ENCODE results near the gene ZNF678. TPM values are rescaled to one million over a fixed set of nuclear protein-coding genes. Genes with fewer than 3 reads are reported as not detected.
"Not testable (repeated sequence)": the region's sequence is repeated elsewhere in the genome, so short reads cannot be mapped to it uniquely, and the experiment has no call there.

ZNF678 gene
- total RNA-seq, 1 donor from 2014 or later = 4.6 TPM

DNA sequence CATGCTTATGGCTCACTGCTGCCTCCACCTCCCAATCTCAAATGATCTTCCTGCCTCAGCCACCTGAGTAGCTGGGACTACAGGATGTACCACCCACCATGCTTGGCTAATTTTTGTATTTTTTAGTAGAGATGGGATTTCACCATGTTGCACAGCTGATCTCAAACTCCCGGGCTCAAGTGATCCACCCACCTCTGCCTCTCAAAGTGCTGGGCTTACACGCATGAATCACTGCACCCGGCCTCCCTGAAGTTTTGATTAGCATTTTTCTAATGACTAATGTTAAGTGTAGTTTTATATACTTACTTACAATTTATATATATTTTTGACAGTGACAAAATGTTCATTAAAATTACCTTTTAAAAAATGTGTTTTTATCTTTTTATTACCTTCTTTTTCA lies 41.1 kb downstream of the ZNF678 start:
- no peak overlapping the region for H3K27ac Mint-ChIP-seq (ENCODE audit: unreplicated experiment)
- H3K9me3 Mint-ChIP-seq (ENCODE audit: low read depth) = peaks cover 11% of the 10 kb centered on the region
- no peak for DNase-seq (ENCODE audit: low spot score)
- TF ChIP-seq, protein P1, sequence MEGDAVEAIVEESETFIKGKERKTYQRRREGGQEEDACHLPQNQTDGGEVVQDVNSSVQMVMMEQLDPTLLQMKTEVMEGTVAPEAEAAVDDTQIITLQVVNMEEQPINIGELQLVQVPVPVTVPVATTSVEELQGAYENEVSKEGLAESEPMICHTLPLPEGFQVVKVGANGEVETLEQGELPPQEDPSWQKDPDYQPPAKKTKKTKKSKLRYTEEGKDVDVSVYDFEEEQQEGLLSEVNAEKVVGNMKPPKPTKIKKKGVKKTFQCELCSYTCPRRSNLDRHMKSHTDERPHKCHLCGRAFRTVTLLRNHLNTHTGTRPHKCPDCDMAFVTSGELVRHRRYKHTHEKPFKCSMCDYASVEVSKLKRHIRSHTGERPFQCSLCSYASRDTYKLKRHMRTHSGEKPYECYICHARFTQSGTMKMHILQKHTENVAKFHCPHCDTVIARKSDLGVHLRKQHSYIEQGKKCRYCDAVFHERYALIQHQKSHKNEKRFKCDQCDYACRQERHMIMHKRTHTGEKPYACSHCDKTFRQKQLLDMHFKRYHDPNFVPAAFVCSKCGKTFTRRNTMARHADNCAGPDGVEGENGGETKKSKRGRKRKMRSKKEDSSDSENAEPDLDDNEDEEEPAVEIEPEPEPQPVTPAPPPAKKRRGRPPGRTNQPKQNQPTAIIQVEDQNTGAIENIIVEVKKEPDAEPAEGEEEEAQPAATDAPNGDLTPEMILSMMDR (IDR thresholded peaks at IDR 0.05) = no peak
- peaks cover 5% of the 10 kb centered on the region for H3K4me1 Mint-ChIP-seq (ENCODE audit: low read depth)
- no peaks in the 10 kb centered on the region for H3K27me3 Mint-ChIP-seq (ENCODE audit: low read depth)
- H3K36me3 Mint-ChIP-seq (ENCODE audit: low read depth) = no peaks in the 10 kb centered on the region
- H3K4me3 Mint-ChIP-seq (ENCODE audit: unreplicated experiment) = no peak overlapping the region

DNA sequence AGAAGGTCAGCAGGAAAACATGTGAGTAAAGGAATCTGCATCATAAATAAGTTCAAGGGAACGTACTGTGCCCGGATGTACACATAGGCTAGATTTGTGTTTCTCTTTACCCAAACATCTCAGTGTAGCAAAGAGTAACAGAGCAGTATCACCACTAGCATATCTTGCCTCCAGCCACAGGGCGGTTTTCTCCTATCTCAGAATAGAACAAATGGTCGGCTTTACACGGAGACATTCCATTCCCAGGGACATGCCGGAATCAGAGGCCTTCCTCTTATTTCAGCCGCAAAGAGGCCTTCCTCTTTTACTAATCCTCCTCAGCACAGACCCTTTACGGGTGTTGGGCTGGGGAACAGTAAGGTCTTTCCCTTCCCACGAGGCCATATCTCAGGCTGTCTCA lies 42.9 kb downstream of the ZNF678 start:
- H3K9me3 Mint-ChIP-seq (ENCODE audit: low read depth) = peaks cover 14% of the 10 kb centered on the region
- not testable (repeated sequence) for H3K36me3 Mint-ChIP-seq (ENCODE audit: low read depth); H3K27ac Mint-ChIP-seq (ENCODE audit: unreplicated experiment)

DNA sequence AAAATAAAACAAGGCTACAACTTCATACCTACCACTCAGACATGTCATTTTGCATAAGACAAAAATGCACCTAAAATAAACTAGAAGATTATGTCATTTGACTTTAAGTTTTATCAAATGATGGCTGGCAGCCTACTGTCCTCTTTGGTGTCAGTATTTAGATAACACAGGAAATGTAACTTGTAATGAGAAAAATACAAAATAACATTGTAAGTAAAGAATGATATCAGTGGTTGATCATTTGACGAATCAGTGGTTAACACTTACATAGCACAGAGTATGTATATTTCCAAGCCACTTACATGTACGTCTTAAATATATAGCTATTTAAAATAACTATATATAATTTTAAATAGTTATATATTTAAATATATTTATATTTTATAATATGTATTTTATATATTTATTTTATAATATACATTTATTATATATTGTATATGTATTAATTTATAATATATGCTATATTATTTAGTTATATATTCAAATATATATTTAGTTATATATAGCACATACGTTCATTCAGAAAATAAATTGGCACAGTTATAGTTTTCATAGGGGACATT lies 44.1 kb downstream of the ZNF678 start:
- Mint-ChIP-seq H3K36me3 (ENCODE audit: low read depth) (peaks cover 6% of the 10 kb centered on the region), H3K4me3 (ENCODE audit: unreplicated experiment) (no peak overlapping the region), H3K27me3 (ENCODE audit: low read depth) (no peaks in the 10 kb centered on the region), H3K4me1 (ENCODE audit: low read depth) (peaks cover 5% of the 10 kb centered on the region), H3K27ac (ENCODE audit: unreplicated experiment) (no peak overlapping the region), H3K9me3 (ENCODE audit: low read depth) (peaks cover 17% of the 10 kb centered on the region)
- no peak for DNase-seq (ENCODE audit: low spot score)
- TF ChIP-seq, protein P1 (IDR thresholded peaks at IDR 0.05) = no peak

More for the DNA sequence above, 42.9 kb downstream of the ZNF678 start:
- not testable (repeated sequence) for H3K4me3 Mint-ChIP-seq (ENCODE audit: unreplicated experiment); H3K4me1 Mint-ChIP-seq (ENCODE audit: low read depth); DNase-seq (ENCODE audit: low spot score); H3K27me3 Mint-ChIP-seq (ENCODE audit: low read depth)

DNA sequence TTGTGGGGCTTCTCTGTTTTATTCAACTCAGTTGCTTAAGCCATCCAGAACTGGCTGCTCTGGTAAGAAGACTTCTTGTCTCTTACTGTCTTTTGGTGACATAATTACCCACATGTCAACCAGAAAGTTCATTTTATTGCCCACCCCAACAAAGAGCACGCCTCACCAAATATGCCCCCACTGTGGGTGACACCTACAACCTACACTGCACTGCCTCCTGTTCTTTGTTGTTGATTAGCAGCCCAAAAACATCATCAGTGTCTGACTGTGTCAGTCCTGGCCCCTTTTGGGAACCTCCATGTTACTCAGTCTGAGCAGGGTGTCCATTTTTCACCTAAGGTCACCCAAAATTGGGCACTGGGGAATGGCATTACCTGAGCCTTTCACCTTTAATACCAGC lies 49.3 kb downstream of the ZNF678 start:
- Mint-ChIP-seq H3K4me1 (ENCODE audit: low read depth) (no peaks in the 10 kb centered on the region), H3K27me3 (ENCODE audit: low read depth) (no peaks in the 10 kb centered on the region), H3K4me3 (ENCODE audit: unreplicated experiment) (no peak overlapping the region), H3K27ac (ENCODE audit: unreplicated experiment) (no peak overlapping the region), H3K36me3 (ENCODE audit: low read depth) (peaks cover 14% of the 10 kb centered on the region), H3K9me3 (ENCODE audit: low read depth) (peaks cover 24% of the 10 kb centered on the region)
- TF ChIP-seq, protein P1 (IDR thresholded peaks at IDR 0.05) = no peak
- DNase-seq (ENCODE audit: low spot score) = no peak

DNA sequence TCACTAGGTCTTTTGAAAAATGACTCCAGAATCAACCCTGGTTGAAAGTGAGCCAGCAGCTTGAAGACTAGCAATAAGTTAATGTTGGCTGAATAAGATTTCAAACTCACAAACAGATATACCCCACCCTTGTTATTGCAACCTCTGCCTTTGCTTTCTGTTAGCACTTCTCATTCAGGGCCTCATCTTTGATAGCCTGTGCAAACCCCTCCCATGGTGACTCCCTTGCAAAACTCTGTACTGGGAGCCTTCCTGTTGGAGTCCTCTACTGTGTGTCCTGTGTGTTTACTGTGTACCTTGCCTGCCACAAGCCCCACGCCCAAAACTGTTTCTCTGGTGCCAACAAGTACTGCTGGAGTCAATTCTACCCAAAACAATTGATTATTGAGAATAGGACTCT lies 50.2 kb downstream of the ZNF678 start:
- Mint-ChIP-seq H3K4me1 (ENCODE audit: low read depth) (no peaks in the 10 kb centered on the region), H3K9me3 (ENCODE audit: low read depth) (peaks cover 27% of the 10 kb centered on the region), H3K27ac (ENCODE audit: unreplicated experiment) (no peak overlapping the region), H3K4me3 (ENCODE audit: unreplicated experiment) (no peak overlapping the region), H3K27me3 (ENCODE audit: low read depth) (no peaks in the 10 kb centered on the region), H3K36me3 (ENCODE audit: low read depth) (peaks cover 19% of the 10 kb centered on the region)
- TF ChIP-seq, protein P1 (IDR thresholded peaks at IDR 0.05) = no peak
- no peak for DNase-seq (ENCODE audit: low spot score)

DNA sequence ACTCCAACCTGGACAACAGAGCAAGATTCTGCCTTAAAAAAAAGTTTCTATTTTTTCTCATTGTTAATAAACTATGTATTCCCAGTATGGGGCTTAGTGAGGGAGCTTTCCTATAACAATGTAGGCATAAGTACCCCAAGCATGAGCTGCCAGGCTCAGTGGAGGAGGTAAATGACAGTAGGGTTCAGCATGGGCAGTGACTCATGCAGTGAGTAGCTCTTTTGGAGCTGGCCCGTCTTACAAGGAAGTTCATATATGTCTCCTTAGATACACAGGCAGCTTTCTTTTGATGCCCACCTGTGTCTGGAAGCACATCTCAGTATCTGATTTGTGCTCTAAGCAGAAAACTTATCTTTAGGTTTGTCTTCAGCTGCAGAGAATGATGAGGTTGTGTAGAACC lies 57.9 kb downstream of the ZNF678 start:
- no peak overlapping the region for H3K27ac Mint-ChIP-seq (ENCODE audit: unreplicated experiment)
- H3K36me3 Mint-ChIP-seq (ENCODE audit: low read depth) = peaks cover 21% of the 10 kb centered on the region
- DNase-seq (ENCODE audit: low spot score) = no peak
- no peaks in the 10 kb centered on the region for H3K27me3 Mint-ChIP-seq (ENCODE audit: low read depth)
- no peaks in the 10 kb centered on the region for H3K4me1 Mint-ChIP-seq (ENCODE audit: low read depth)
- TF ChIP-seq, protein P1 (IDR thresholded peaks at IDR 0.05) = no peak
- H3K9me3 Mint-ChIP-seq (ENCODE audit: low read depth) = peaks cover 42% of the 10 kb centered on the region
- H3K4me3 Mint-ChIP-seq (ENCODE audit: unreplicated experiment) = no peak overlapping the region

Data from chondrocyte (in vitro differentiated cells).